MM.1S (cell line): ENCODE data around the gene OCRL.
A peak's percentile ranks its signal among the peaks of the same experiment; 100 is the strongest.

Source experiments
- DNase-seq: peaks from one replicate; pipeline ENCODE4 v3.0.0-alpha.2; 2015
- H2AFZ ChIP-seq: fragments of 300-600 bp; sonication (generic); 2 replicates; pipeline ENCODE4 v1.6.0; 2016; ENCODE audit warnings: antibody characterized with exemption, low read length
- H3F3A ChIP-seq: fragments of 300-600 bp; sonication (generic); 2 replicates; pipeline ENCODE4 v1.6.1; 2016; ENCODE audit warnings: mild to moderate bottlenecking, antibody characterized with exemption, low read length, moderate library complexity, mixed read lengths; ENCODE audit not compliant: insufficient read depth
- H3K27ac ChIP-seq: fragments of 300-600 bp; sonication (generic); 2 replicates; pipeline ENCODE4 v1.5.1; 2016; ENCODE audit warnings: mild to moderate bottlenecking, low read length
- H3K27me3 ChIP-seq: fragments of 300-600 bp; sonication (generic); replicated peaks from 2 replicates; pipeline ENCODE4 v1.6.0; 2016; ENCODE audit warnings: low read length; ENCODE audit not compliant: insufficient read depth
- H3K36me3 ChIP-seq: fragments of 300-600 bp; sonication (generic); replicated peaks from 2 replicates; pipeline ENCODE4 v1.6.1; 2016; ENCODE audit warnings: mild to moderate bottlenecking, low read length, mixed read lengths; ENCODE audit not compliant: insufficient read depth
- H3K4me1 ChIP-seq: fragments of 300-600 bp; sonication (generic); 2 replicates; pipeline ENCODE4 v1.6.1; 2016; ENCODE audit warnings: low read length, mixed read lengths
- H3K4me2 ChIP-seq: fragments of 300-600 bp; sonication (generic); 2 replicates; pipeline ENCODE4 v1.6.0; 2016; ENCODE audit warnings: low read depth, low read length
- H3K4me3 ChIP-seq: fragments of 300-600 bp; sonication (generic); 2 replicates; pipeline ENCODE4 v1.5.1; 2016; ENCODE audit warnings: low read length, mixed read lengths
- H3K79me2 ChIP-seq: fragments of 300-600 bp; sonication (generic); 2 replicates; pipeline ENCODE4 v1.6.1; 2016; ENCODE audit warnings: mixed run types, low read length, mixed read lengths
- H3K9ac ChIP-seq: fragments of 300-600 bp; sonication (generic); 2 replicates; pipeline ENCODE4 v1.6.1; 2016; ENCODE audit warnings: low read length, mixed read lengths
- H3K9me2 ChIP-seq: fragments of 300-600 bp; sonication (generic); replicated peaks from 2 replicates; pipeline ENCODE4 v1.6.1; 2016; ENCODE audit warnings: mild to moderate bottlenecking, low read length, mixed read lengths; ENCODE audit not compliant: insufficient read depth
- H3K9me3 ChIP-seq: fragments of 300-600 bp; sonication (generic); replicated peaks from 2 replicates; pipeline ENCODE4 v1.6.1; 2016; ENCODE audit warnings: mild to moderate bottlenecking, low read length, mixed read lengths; ENCODE audit not compliant: insufficient read depth
- H4K20me1 ChIP-seq: fragments of 300-600 bp; sonication (generic); 2 replicates; pipeline ENCODE4 v1.6.1; 2016; ENCODE audit warnings: mild to moderate bottlenecking, low read length, moderate library complexity, mixed read lengths; ENCODE audit not compliant: insufficient read depth
- EZH2 ChIP-seq: fragments of 300-600 bp; sonication (generic); optimal IDR thresholded peaks from 2 replicates; pipeline ENCODE3; 2017; ENCODE audit warnings: low read depth, mild to moderate bottlenecking, antibody characterized with exemption, low read length, mixed read lengths
- EZH2phosphoT487 ChIP-seq: fragments of 300-600 bp; sonication (generic); IDR thresholded peaks from 2 replicates; pipeline ENCODE4 v1.6.1; 2018; ENCODE audit warnings: antibody characterized with exemption, low read length
- TF ChIP-seq, protein P1 (sequence below): fragments of 300-600 bp; sonication (generic); IDR thresholded peaks from 2 replicates; pipeline ENCODE4 v1.5.1; 2016; ENCODE audit warnings: antibody characterized with exemption, low read length, mixed read lengths

OCRL gene

DNA sequence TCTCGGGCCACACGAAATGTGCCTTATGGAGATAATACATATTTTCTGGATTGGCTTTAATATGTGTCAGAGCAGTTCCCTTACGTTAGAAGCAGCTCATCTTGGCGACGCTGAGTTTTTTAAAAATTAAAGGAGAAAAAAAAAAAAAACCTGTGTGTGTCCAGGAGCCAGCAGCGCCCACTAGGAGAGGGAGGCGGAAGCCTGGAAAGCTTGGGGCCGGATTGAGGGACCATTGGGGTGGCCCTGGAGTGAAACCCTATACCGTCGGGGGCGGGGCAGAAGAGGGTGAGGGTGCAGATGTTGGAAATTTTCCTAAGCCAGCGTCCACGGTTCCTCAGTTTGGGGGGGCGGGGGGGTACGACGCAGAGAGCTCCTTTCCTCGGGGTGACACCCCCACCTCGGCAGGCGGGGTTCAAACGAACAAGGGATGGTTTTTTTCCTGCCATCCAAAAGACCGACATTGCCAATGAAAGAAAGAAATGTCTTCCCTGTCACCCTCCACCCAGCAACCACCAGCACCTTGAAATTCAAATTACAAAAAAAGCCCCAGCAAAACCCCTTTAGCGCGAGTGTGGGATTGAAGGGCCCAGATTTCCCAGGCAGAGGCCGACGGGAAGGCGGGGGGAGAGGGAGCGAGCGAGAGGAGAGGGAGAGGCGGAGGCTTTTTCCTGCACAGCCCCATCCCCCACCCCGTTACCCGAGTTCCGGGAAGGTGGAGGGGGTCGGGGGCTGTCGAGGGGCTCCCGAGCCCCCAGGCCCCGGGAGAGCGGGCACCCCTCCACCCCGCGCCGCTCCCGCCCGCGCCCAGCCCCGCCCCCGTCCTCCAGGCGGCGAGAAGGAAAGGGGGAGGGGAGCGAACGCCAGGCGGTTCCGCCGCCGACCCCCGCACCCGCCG is 17.6 kb upstream of the OCRL start:
- TF ChIP-seq EZH2phosphoT487 (no peak), EZH2 (no peak)
- Histone ChIP-seq H3K79me2 (no peaks in the 10 kb centered on the region), H3K27me3 (no peaks in the 10 kb centered on the region), H3F3A (no peaks in the 10 kb centered on the region), H3K4me1 (no peaks in the 10 kb centered on the region), H3K4me2 (peak overlapping the region; percentile 59; the same call in 1 of the 2 replicates), H3K9ac (no peak overlapping the region), H3K9me2 (no peaks in the 10 kb centered on the region), H3K27ac (no peak overlapping the region), H3K36me3 (no peaks in the 10 kb centered on the region), H4K20me1 (no peaks in the 10 kb centered on the region), H3K4me3 (peak overlapping the region; percentile 61), H3K9me3 (no peaks in the 10 kb centered on the region), H2AFZ (peak overlapping the region; percentile 72)
- no peak for DNase-seq

DNA sequence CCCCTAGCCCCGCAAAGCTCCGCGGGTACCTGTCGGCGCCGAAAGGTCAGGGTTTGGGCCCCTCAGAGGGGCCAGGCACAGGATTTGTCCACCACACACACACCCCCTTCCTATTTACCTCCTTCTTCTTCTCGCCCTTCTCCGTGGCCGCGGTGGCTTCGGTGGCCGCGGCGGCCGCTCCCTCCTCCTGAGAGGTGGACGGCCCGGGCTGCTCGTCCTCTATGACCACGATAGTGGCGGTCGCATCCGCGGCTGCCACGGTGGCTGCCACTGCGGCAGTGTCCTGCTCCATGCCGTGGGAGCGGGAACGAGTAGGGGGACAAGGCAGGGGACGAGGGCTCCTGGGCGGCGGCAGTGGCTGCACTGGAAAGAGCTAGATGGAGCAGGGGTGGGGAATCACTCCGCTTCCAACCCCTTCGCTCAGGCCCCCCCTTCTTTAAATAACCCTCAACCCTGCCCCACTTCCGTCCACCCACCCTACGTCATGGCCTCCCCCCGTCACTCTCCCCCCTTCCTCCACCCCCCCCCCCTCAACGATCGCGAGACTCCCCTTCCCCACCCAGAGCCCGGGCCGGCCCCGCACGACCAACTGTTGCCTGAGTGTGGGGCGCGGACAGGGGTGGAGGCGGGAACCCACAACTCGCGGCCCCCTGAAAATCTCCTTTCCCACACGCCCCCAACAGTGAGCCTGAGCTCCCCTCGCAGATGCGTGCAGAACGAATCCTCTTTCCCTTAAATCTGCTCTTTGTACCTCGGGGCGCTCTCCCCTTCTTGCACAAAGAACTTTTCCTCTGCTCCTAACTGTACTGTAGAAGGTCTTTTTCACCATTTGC is 16.8 kb upstream of the OCRL start, which contains the start of gene SMARCA1:
SMARCA1 (minus strand) TSS at position 412 of the 833 bp plus-strand sequence; CDS start at position 292, 120 bp downstream.
- TF ChIP-seq EZH2 = no peak
- TF ChIP-seq EZH2phosphoT487 = no peak
- peak within 1 kb of the TSS; percentile 59; the same call in 1 of the 2 replicates for H3K4me2 ChIP-seq
- H3K36me3 ChIP-seq = no peaks in the 10 kb centered on the region
- H4K20me1 ChIP-seq = no peaks in the 10 kb centered on the region
- DNase-seq = no peak
- H2AFZ ChIP-seq = peak within 1 kb of the TSS; percentile 72
- H3F3A ChIP-seq = no peaks in the 10 kb centered on the region
- H3K9me2 ChIP-seq = no peaks in the 10 kb centered on the region
- no peaks in the 10 kb centered on the region for H3K4me1 ChIP-seq
- no peaks in the 10 kb centered on the region for H3K9me3 ChIP-seq
- H3K79me2 ChIP-seq = no peaks in the 10 kb centered on the region
- no peaks in the 10 kb centered on the region for H3K27me3 ChIP-seq
- no peak within 1 kb of the TSS for H3K27ac ChIP-seq
- H3K4me3 ChIP-seq = peak within 1 kb of the TSS; percentile 61
- H3K9ac ChIP-seq = no peak within 1 kb of the TSS

DNA sequence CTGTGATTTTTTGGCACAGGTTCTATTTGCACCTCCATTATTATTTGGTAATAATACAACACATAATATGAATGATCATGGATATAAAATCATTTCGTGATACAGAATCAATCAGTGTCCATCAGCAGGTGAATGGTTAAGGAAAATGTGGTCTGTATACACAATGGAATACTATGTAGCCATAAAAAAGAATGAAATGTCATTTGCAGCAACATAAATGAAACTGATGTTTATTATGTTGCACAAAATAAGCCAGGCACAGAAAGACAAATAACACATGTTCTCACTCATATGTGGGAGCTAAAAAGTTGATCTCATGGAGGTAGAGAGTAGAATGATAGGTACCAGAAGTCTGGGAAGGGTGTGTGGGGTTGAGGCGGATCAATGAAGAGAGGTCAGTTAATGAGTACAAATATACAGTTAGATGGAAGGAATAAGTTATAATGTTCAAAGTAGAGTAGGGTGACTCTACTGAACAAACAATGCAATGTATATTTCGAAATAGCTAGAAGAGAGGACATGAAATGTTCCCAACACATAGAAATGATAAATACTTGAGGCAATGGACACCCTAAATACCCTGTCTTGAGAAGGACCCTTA is 15.7 kb upstream of the OCRL start:
- H3K4me3 ChIP-seq = no peak overlapping the region
- H3K9me3 ChIP-seq = no peaks in the 10 kb centered on the region
- no peaks in the 10 kb centered on the region for H3K4me1 ChIP-seq
- H3F3A ChIP-seq = no peaks in the 10 kb centered on the region
- no peaks in the 10 kb centered on the region for H4K20me1 ChIP-seq
- no peaks in the 10 kb centered on the region for H3K27me3 ChIP-seq
- no peak overlapping the region for H3K4me2 ChIP-seq
- no peaks in the 10 kb centered on the region for H3K36me3 ChIP-seq
- no peak overlapping the region for H3K9ac ChIP-seq
- DNase-seq = no peak
- H3K27ac ChIP-seq = no peak overlapping the region
- no peak for TF ChIP-seq EZH2
- TF ChIP-seq EZH2phosphoT487 = no peak
- TF ChIP-seq, protein P1, sequence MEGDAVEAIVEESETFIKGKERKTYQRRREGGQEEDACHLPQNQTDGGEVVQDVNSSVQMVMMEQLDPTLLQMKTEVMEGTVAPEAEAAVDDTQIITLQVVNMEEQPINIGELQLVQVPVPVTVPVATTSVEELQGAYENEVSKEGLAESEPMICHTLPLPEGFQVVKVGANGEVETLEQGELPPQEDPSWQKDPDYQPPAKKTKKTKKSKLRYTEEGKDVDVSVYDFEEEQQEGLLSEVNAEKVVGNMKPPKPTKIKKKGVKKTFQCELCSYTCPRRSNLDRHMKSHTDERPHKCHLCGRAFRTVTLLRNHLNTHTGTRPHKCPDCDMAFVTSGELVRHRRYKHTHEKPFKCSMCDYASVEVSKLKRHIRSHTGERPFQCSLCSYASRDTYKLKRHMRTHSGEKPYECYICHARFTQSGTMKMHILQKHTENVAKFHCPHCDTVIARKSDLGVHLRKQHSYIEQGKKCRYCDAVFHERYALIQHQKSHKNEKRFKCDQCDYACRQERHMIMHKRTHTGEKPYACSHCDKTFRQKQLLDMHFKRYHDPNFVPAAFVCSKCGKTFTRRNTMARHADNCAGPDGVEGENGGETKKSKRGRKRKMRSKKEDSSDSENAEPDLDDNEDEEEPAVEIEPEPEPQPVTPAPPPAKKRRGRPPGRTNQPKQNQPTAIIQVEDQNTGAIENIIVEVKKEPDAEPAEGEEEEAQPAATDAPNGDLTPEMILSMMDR = no peak
- H3K9me2 ChIP-seq = no peaks in the 10 kb centered on the region
- H2AFZ ChIP-seq = no peak overlapping the region
- no peaks in the 10 kb centered on the region for H3K79me2 ChIP-seq

DNA sequence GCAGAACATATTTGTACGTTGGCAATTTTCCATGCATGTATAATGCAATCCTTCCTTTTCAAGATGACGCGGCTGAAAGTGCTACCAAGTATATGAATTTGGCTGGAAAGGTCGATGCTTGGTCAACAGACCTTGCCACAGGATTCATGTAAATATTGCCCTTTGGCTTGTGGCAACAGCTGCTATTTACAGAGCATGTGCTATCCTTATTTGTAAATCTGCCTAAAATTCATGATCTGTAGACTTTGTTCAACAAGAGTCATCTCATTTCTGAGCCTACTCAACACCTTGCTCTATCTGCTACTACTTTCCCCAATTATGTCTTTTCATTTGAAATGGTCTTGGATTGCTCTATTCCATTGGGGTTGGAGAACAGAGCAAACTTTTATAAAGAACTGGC is 14.9 kb upstream of the OCRL start:
- H3K27ac ChIP-seq = no peak overlapping the region
- H3K36me3 ChIP-seq = no peaks in the 10 kb centered on the region
- no peak overlapping the region for H2AFZ ChIP-seq
- no peaks in the 10 kb centered on the region for H3K79me2 ChIP-seq
- H3K4me2 ChIP-seq = no peak overlapping the region
- H4K20me1 ChIP-seq = no peaks in the 10 kb centered on the region
- DNase-seq = no peak
- H3K4me1 ChIP-seq = no peaks in the 10 kb centered on the region
- no peaks in the 10 kb centered on the region for H3K9me2 ChIP-seq
- H3K27me3 ChIP-seq = no peaks in the 10 kb centered on the region
- no peak overlapping the region for H3K4me3 ChIP-seq
- no peaks in the 10 kb centered on the region for H3K9me3 ChIP-seq
- TF ChIP-seq, protein P1 = no peak
- H3K9ac ChIP-seq = no peak overlapping the region
- H3F3A ChIP-seq = no peaks in the 10 kb centered on the region
